SK-N-SH (cell line): ENCODE data around the gene GPR158.

ENCODE experiments used
- EP300 ChIP-seq, 2 experiments: IDR thresholded peaks; 2 replicates each; pipeline versions ENCODE4 v1.4.0 to v1.6.1; 2012; ENCODE audit warnings: borderline replicate concordance in 1 of 2, low read depth in 1 of 2, low read length in 1 of 2
- MEF2A ChIP-seq: IDR thresholded peaks from 2 replicates; pipeline ENCODE4 v1.4.0; 2012; ENCODE audit warnings: low read depth, borderline replicate concordance
- TF ChIP-seq, protein P1 (sequence below): fragments of 200-600 bp; sonication (generic); IDR thresholded peaks from 2 replicates; pipeline ENCODE4 v1.6.1; 2017; ENCODE audit warnings: antibody characterized with exemption, mild to moderate bottlenecking, moderate library complexity
- TF ChIP-seq, protein P2 (sequence below): IDR thresholded peaks from 2 replicates; pipeline ENCODE4 v1.6.1; 2012; ENCODE audit warnings: mild to moderate bottlenecking, low read depth, low read length, moderate library complexity
- TF ChIP-seq, protein P3 (sequence below): IDR thresholded peaks from 2 replicates; pipeline ENCODE4; 2012

DNA sequence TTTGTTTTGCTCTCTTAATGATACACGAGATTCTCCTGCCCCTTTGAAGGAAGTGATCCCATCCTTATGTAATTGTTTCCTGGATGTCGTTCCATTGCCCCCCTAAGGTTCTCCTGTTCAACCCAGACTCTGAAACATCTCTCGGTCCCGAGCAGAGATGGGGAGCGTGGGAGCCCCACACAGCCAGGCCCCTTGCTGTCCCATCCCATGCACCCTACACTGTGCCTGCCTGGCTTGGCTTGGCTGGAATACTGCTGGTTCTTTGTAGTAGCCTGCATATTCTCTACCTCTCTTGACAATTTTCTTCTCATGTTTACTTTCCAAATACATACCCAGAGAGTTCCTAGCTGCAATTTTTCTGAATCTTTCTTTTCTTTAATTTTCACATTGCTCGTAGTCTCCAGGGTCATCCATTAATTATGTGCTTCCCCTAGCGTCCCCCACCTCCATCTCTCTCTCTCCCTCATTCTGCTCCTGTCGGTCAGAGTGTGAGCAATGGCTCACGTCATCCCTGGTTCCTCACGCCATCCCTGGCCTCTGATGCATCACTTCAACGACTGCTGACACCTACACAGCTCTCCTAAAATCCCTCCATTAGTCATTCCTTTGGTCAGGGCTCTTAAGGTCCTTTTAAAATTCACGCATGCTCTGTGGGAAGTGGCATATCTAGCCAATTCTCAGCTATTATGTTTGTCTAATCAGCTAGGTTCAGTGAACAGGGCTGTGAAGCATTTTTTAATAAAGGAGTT, 32.5 kb upstream of the GPR158 start:
- TF ChIP-seq, protein P1, sequence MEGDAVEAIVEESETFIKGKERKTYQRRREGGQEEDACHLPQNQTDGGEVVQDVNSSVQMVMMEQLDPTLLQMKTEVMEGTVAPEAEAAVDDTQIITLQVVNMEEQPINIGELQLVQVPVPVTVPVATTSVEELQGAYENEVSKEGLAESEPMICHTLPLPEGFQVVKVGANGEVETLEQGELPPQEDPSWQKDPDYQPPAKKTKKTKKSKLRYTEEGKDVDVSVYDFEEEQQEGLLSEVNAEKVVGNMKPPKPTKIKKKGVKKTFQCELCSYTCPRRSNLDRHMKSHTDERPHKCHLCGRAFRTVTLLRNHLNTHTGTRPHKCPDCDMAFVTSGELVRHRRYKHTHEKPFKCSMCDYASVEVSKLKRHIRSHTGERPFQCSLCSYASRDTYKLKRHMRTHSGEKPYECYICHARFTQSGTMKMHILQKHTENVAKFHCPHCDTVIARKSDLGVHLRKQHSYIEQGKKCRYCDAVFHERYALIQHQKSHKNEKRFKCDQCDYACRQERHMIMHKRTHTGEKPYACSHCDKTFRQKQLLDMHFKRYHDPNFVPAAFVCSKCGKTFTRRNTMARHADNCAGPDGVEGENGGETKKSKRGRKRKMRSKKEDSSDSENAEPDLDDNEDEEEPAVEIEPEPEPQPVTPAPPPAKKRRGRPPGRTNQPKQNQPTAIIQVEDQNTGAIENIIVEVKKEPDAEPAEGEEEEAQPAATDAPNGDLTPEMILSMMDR = no peak
- TF ChIP-seq EP300 (IDR thresholded peaks at IDR 0.05; ENCODE audit: borderline replicate concordance in 1 of 2, low read depth in 1 of 2, low read length in 1 of 2) (no peak), MEF2A (no peak)
- TF ChIP-seq, protein P2, sequence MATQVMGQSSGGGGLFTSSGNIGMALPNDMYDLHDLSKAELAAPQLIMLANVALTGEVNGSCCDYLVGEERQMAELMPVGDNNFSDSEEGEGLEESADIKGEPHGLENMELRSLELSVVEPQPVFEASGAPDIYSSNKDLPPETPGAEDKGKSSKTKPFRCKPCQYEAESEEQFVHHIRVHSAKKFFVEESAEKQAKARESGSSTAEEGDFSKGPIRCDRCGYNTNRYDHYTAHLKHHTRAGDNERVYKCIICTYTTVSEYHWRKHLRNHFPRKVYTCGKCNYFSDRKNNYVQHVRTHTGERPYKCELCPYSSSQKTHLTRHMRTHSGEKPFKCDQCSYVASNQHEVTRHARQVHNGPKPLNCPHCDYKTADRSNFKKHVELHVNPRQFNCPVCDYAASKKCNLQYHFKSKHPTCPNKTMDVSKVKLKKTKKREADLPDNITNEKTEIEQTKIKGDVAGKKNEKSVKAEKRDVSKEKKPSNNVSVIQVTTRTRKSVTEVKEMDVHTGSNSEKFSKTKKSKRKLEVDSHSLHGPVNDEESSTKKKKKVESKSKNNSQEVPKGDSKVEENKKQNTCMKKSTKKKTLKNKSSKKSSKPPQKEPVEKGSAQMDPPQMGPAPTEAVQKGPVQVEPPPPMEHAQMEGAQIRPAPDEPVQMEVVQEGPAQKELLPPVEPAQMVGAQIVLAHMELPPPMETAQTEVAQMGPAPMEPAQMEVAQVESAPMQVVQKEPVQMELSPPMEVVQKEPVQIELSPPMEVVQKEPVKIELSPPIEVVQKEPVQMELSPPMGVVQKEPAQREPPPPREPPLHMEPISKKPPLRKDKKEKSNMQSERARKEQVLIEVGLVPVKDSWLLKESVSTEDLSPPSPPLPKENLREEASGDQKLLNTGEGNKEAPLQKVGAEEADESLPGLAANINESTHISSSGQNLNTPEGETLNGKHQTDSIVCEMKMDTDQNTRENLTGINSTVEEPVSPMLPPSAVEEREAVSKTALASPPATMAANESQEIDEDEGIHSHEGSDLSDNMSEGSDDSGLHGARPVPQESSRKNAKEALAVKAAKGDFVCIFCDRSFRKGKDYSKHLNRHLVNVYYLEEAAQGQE = no peak
- TF ChIP-seq, protein P3, sequence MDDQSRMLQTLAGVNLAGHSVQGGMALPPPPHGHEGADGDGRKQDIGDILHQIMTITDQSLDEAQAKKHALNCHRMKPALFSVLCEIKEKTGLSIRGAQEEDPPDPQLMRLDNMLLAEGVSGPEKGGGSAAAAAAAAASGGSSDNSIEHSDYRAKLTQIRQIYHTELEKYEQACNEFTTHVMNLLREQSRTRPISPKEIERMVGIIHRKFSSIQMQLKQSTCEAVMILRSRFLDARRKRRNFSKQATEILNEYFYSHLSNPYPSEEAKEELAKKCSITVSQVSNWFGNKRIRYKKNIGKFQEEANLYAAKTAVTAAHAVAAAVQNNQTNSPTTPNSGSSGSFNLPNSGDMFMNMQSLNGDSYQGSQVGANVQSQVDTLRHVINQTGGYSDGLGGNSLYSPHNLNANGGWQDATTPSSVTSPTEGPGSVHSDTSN = no peak
